Thyroid gland (tissue), 4 donors: ENCODE results near the gene EZH1.

Source experiments
- CTCF ChIP-seq, 6 experiments: fragments of 200-600 bp in 3 of 6; fragments of 450-650 bp in 3 of 6; sonication (generic) in 3 of 6; IDR thresholded peaks; one replicate each; pipeline ENCODE4 v1.5.1; 2016 to 2019; ENCODE audit warnings: antibody characterized with exemption in 6 of 6, mild to moderate bottlenecking in 2 of 6, inconsistent platforms in 1 of 6, moderate library complexity in 1 of 6
- POLR2A ChIP-seq, 2 donors: fragments of 450-650 bp; IDR thresholded peaks; one replicate each; pipeline ENCODE4 v1.6.1; 2017; ENCODE audit warnings: antibody characterized with exemption in 2 of 2, mild to moderate bottlenecking in 2 of 2, moderate library complexity in 1 of 2

- no peak for TF ChIP-seq CTCF (IDR thresholded peaks at IDR 0.05)
- TF ChIP-seq POLR2A (IDR thresholded peaks at IDR 0.05): no peak
These were observed 21.3 kb upstream of the EZH1 start for GRCh38 chr17:42766124-42766523.
